ENCODE results near the gene RGL1. TPM values are rescaled to one million over a fixed set of nuclear protein-coding genes. Genes with fewer than 3 reads are reported as not detected.

The RGL1 gene
- total RNA-seq, 1 experiment from 2014 or later: 34.5 TPM

DNA sequence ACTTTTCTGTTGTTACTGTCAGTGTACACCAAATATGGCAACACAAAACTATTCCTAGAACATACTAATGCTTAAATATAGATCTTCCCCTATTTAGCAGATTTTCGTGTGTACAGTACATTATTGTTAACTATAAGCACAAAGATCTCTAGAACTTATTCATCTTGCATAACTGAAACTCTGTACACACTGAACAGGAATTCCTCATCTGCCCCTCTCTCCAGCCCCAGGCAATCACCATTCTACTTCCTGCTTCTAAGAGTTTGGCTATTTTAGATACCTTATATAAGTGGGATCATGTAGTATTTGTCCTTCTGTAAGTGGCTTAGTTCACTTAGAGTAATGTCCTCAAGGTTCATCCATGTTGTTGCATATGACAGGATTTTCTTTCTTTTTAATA, 4.5 kb upstream of the RGL1 start:
- peaks cover 8% of the 10 kb centered on the region for H3K4me1 ChIP-seq
- no peaks in the 10 kb centered on the region for H3K27me3 Mint-ChIP-seq (ENCODE audit: insufficient read depth, unreplicated experiment)
- H3K9me3 ChIP-seq: peaks cover 10% of the 10 kb centered on the region
- peaks cover 8% of the 10 kb centered on the region for H3K36me3 Mint-ChIP-seq (ENCODE audit: insufficient read depth, unreplicated experiment)
- intact Hi-C loops (cut with micrococcal nuclease; ENCODE audit: unreplicated experiment): no loop called here
- peaks cover 21% of the 10 kb centered on the region for H3K9me3 Mint-ChIP-seq (ENCODE audit: unreplicated experiment)
- H3K4me3 ChIP-seq (ENCODE audit: low read depth, low read length): no peak overlapping the region
- no peak overlapping the region for H3K4me3 Mint-ChIP-seq (ENCODE audit: unreplicated experiment)
- CTCF ChIA-PET: no interaction called here
- TF ChIP-seq, protein P1, sequence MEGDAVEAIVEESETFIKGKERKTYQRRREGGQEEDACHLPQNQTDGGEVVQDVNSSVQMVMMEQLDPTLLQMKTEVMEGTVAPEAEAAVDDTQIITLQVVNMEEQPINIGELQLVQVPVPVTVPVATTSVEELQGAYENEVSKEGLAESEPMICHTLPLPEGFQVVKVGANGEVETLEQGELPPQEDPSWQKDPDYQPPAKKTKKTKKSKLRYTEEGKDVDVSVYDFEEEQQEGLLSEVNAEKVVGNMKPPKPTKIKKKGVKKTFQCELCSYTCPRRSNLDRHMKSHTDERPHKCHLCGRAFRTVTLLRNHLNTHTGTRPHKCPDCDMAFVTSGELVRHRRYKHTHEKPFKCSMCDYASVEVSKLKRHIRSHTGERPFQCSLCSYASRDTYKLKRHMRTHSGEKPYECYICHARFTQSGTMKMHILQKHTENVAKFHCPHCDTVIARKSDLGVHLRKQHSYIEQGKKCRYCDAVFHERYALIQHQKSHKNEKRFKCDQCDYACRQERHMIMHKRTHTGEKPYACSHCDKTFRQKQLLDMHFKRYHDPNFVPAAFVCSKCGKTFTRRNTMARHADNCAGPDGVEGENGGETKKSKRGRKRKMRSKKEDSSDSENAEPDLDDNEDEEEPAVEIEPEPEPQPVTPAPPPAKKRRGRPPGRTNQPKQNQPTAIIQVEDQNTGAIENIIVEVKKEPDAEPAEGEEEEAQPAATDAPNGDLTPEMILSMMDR (IDR thresholded peaks at IDR 0.05; ENCODE audit: insufficient read depth in 1 of 2, low read depth in 1 of 2, low read length in 1 of 2, severe bottlenecking in 1 of 2, unreplicated experiment in 1 of 2): no peak
- no peak overlapping the region for H3K27ac Mint-ChIP-seq (ENCODE audit: unreplicated experiment)
- DNase-seq: no peak
- no peaks in the 10 kb centered on the region for H3K36me3 ChIP-seq (ENCODE audit: control insufficient read depth, insufficient read depth, low read length)
- POLR2A ChIA-PET: no interaction called here
- BruUV-seq (replicated peaks): no TSS peak
- no peaks in the 10 kb centered on the region for H3K27me3 ChIP-seq (replicated peaks; ENCODE audit: control insufficient read depth, insufficient read depth, low read length)
- peaks cover 13% of the 10 kb centered on the region for H3K4me1 Mint-ChIP-seq (ENCODE audit: low read depth, unreplicated experiment)

DNA sequence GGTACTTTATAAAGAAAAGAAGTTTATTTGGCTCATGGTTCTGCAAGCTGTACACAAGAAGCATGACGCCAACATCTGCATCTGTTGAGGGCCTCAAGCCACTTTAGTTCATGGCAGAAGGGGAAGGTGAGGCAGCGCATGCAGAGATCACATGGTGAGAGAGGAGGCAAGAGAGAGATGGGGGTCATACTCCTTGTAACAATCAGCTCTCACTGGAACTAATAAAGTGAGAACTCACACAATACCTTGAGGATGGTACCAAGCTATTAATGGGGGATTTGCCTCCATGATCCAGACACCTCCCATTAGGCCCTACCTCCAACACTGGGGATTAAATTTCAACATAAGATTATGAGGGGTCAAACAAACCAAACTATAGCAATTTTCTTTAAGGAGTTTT, 3.3 kb upstream of the RGL1 start:
- H3K36me3 ChIP-seq (ENCODE audit: control insufficient read depth, insufficient read depth, low read length): no peaks in the 10 kb centered on the region
- H3K36me3 Mint-ChIP-seq (ENCODE audit: insufficient read depth, unreplicated experiment): peaks cover 11% of the 10 kb centered on the region
- no peak overlapping the region for H3K27ac Mint-ChIP-seq (ENCODE audit: unreplicated experiment)
- H3K27me3 ChIP-seq (replicated peaks; ENCODE audit: control insufficient read depth, insufficient read depth, low read length): no peaks in the 10 kb centered on the region
- no peak overlapping the region for H3K4me3 Mint-ChIP-seq (ENCODE audit: unreplicated experiment)
- TF ChIP-seq, protein P1 (IDR thresholded peaks at IDR 0.05; ENCODE audit: insufficient read depth in 1 of 2, low read depth in 1 of 2, low read length in 1 of 2, severe bottlenecking in 1 of 2, unreplicated experiment in 1 of 2): no peak
- peaks cover 21% of the 10 kb centered on the region for H3K9me3 Mint-ChIP-seq (ENCODE audit: unreplicated experiment)
- H3K4me1 ChIP-seq: peaks cover 13% of the 10 kb centered on the region
- ChIA-PET POLR2A (no interaction called here), CTCF (no interaction called here)
- DNase-seq: no peak
- intact Hi-C loops (cut with micrococcal nuclease; ENCODE audit: unreplicated experiment): no loop called here
- BruUV-seq (replicated peaks): no TSS peak
- peaks cover 10% of the 10 kb centered on the region for H3K9me3 ChIP-seq
- H3K4me3 ChIP-seq (ENCODE audit: low read depth, low read length): no peak overlapping the region
- H3K27me3 Mint-ChIP-seq (ENCODE audit: insufficient read depth, unreplicated experiment): no peaks in the 10 kb centered on the region
- H3K4me1 Mint-ChIP-seq (ENCODE audit: low read depth, unreplicated experiment): peaks cover 18% of the 10 kb centered on the region

DNA sequence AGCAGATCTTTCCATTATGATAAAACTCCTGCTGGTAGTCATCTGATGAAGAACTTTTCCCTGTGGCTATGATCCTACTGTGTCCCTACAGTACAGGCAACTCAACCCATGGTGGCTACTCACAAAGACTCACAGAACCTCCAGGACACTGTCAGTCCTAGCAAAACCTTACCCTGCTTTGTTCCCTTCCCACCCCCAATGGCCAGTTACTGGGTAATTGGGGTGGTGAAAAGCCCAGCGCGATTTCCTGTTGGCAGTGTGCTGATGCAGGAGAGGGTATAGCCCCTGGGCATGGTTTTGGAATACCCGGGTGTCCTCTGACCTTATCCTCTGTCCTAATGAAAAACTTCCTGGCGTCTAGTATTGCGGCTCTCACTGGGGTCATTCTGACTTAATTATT, 533 bp upstream of the RGL1 start:
- Histone ChIP-seq H3K4me1 (peaks cover 29% of the 10 kb centered on the region), H3K36me3 (ENCODE audit: control insufficient read depth, insufficient read depth, low read length) (peaks cover 3% of the 10 kb centered on the region), H3K9me3 (peaks cover 10% of the 10 kb centered on the region), H3K27me3 (replicated peaks; ENCODE audit: control insufficient read depth, insufficient read depth, low read length) (no peaks in the 10 kb centered on the region), H3K4me3 (ENCODE audit: low read depth, low read length) (peak overlapping the region; percentile 74)
- H3K4me3 Mint-ChIP-seq (ENCODE audit: unreplicated experiment): peak overlapping the region; percentile 99
- H3K36me3 Mint-ChIP-seq (ENCODE audit: insufficient read depth, unreplicated experiment): peaks cover 26% of the 10 kb centered on the region
- peaks cover 21% of the 10 kb centered on the region for H3K9me3 Mint-ChIP-seq (ENCODE audit: unreplicated experiment)
- no peak for DNase-seq
- intact Hi-C loops (cut with micrococcal nuclease; ENCODE audit: unreplicated experiment): loop anchor here (1.0 to 2.0 kb wide), 3 partner anchors 10 to 88 kb away; no protein-coding TSS in a partner anchor
- BruUV-seq (replicated peaks): TSS peak; percentile 86
- ChIA-PET POLR2A (no interaction called here), CTCF (interaction anchor here (1.6 kb wide), 1 partner anchor 112 kb away, joined by 6 read pairs; no protein-coding TSS in a partner anchor)
- H3K27ac Mint-ChIP-seq (ENCODE audit: unreplicated experiment): peak overlapping the region; percentile 95
- TF ChIP-seq, protein P1 (IDR thresholded peaks at IDR 0.05; ENCODE audit: insufficient read depth in 1 of 2, low read depth in 1 of 2, low read length in 1 of 2, severe bottlenecking in 1 of 2, unreplicated experiment in 1 of 2): no peak
- H3K4me1 Mint-ChIP-seq (ENCODE audit: low read depth, unreplicated experiment): peaks cover 25% of the 10 kb centered on the region
- H3K27me3 Mint-ChIP-seq (ENCODE audit: insufficient read depth, unreplicated experiment): no peaks in the 10 kb centered on the region

Data from Caco-2 (cell line).